Amniotic epithelial cell (primary cell): Measurements from ENCODE around the gene PHC3.
"Not testable (repeated sequence)": the region's sequence is repeated elsewhere in the genome, so short reads cannot be mapped to it uniquely, and the experiment has no call there.

Experiments used
- DNase-seq: peaks from one replicate; pipeline ENCODE4 v3.0.0-alpha.2; 2010; ENCODE audit warnings: low read depth

Gene PHC3

GRCh38 chr3:170180908-170181885 is at the start of gene PHC3:
PHC3 (minus strand) TSS chr3:170181733; CDS start chr3:170181715, 18 bp downstream.
- DNase-seq: peak; percentile 76

GRCh38 chr3:170228093-170228766 is 46.7 kb upstream of the PHC3 start:
- peak; percentile 49 for DNase-seq

- DNase-seq: peak; percentile 48
Observed at GRCh38 chr3:170226426-170226960, 45.0 kb upstream of the PHC3 start.

- no peak for DNase-seq
Observed at GRCh38 chr3:170225166-170225565, 43.6 kb upstream of the PHC3 start.

- DNase-seq: peak; percentile 22
Observed at GRCh38 chr3:170222647-170223541, 41.4 kb upstream of the PHC3 start.

- peak; percentile 96 for DNase-seq
Observed at GRCh38 chr3:170221924-170222646, 40.6 kb upstream of the PHC3 start, which contains the start of gene PRKCI. PRKCI (plus strand) TSS chr3:170222424; CDS start chr3:170222670, 246 bp downstream.

GRCh38 chr3:170220871-170221270 is 39.3 kb upstream of the PHC3 start:
- no peak for DNase-seq

- no peak for DNase-seq
Observed at GRCh38 chr3:170219850-170220249, 38.3 kb upstream of the PHC3 start.

- DNase-seq: no peak
Observed at GRCh38 chr3:170211668-170212067, 30.1 kb upstream of the PHC3 start.

- peak; percentile 79 for DNase-seq
Observed at GRCh38 chr3:170207717-170208116, 26.2 kb upstream of the PHC3 start.

- not testable (repeated sequence) for DNase-seq
Observed at GRCh38 chr3:170206164-170206762, 24.7 kb upstream of the PHC3 start.

GRCh38 chr3:170205302-170205701 is 23.8 kb upstream of the PHC3 start:
- peak; percentile 31 for DNase-seq

- no peak for DNase-seq
Observed at GRCh38 chr3:170204509-170204908, 23.0 kb upstream of the PHC3 start.

GRCh38 chr3:170204023-170204472 is 22.5 kb upstream of the PHC3 start:
- no peak for DNase-seq

GRCh38 chr3:170203457-170203856 is 21.9 kb upstream of the PHC3 start:
- DNase-seq: no peak

- no peak for DNase-seq
Observed at GRCh38 chr3:170201527-170201926, 20.0 kb upstream of the PHC3 start.

GRCh38 chr3:170200987-170201386 is 19.5 kb upstream of the PHC3 start:
- DNase-seq: no peak

- peak; percentile 45 for DNase-seq
Observed at GRCh38 chr3:170196833-170197232, 15.3 kb upstream of the PHC3 start.

- not testable (repeated sequence) for DNase-seq
Observed at GRCh38 chr3:170195759-170196158, 14.2 kb upstream of the PHC3 start.
